IPS-18a (cell line): ENCODE measurements around the gene ZBTB26.

ENCODE experiments used
- H3K27ac ChIP-seq: one replicate; pipeline ENCODE4 v1.5.1; 2013; ENCODE audit warnings: low read length
- H3K27me3 ChIP-seq: one replicate; pipeline ENCODE4 v1.6.1; 2013; ENCODE audit warnings: mild to moderate bottlenecking, low read length; ENCODE audit not compliant: control insufficient read depth, insufficient read depth
- H3K36me3 ChIP-seq: one replicate; pipeline ENCODE4 v1.6.1; 2013; ENCODE audit warnings: low read depth, low read length; ENCODE audit not compliant: control insufficient read depth
- H3K4me1 ChIP-seq: one replicate; pipeline ENCODE4 v1.6.1; 2013; ENCODE audit warnings: low read depth, low read length; ENCODE audit not compliant: control insufficient read depth
- H3K4me3 ChIP-seq: one replicate; pipeline ENCODE4 v1.5.1; 2013; ENCODE audit warnings: low read length
- H3K9ac ChIP-seq: one replicate; pipeline ENCODE4 v1.6.1; 2013; ENCODE audit warnings: mild to moderate bottlenecking, low read length, moderate library complexity
- H3K9me3 ChIP-seq: one replicate; pipeline ENCODE4 v1.6.1; 2013; ENCODE audit warnings: low read depth, low read length; ENCODE audit not compliant: control insufficient read depth

ZBTB26 gene

GRCh38 chr9:122944960-122945888 is 13.9 kb upstream of the ZBTB26 start:
- Histone ChIP-seq H3K4me3 (no peak overlapping the region), H3K9ac (no peak overlapping the region), H3K36me3 (no peaks in the 10 kb centered on the region), H3K9me3 (no peaks in the 10 kb centered on the region), H3K4me1 (peaks cover 22% of the 10 kb centered on the region), H3K27ac (peak overlapping the region; percentile 31), H3K27me3 (no peaks in the 10 kb centered on the region)

- Histone ChIP-seq H3K4me1 (peaks cover 9% of the 10 kb centered on the region), H3K27me3 (no peaks in the 10 kb centered on the region), H3K9me3 (no peaks in the 10 kb centered on the region), H3K9ac (peak overlapping the region; percentile 92), H3K36me3 (peaks cover 12% of the 10 kb centered on the region), H3K27ac (peak overlapping the region; percentile 72), H3K4me3 (peak overlapping the region; percentile 97)
Measured at GRCh38 chr9:122941582-122942234, 10.4 kb upstream of the ZBTB26 start.

- peaks cover 5% of the 10 kb centered on the region for H3K4me1 ChIP-seq
- peak within 1 kb of the TSS; percentile 97 for H3K4me3 ChIP-seq
- H3K27me3 ChIP-seq = no peaks in the 10 kb centered on the region
- H3K9ac ChIP-seq = peak within 1 kb of the TSS; percentile 92
- H3K9me3 ChIP-seq = no peaks in the 10 kb centered on the region
- peaks cover 18% of the 10 kb centered on the region for H3K36me3 ChIP-seq
- peak within 1 kb of the TSS; percentile 72 for H3K27ac ChIP-seq
Measured at GRCh38 chr9:122940749-122941581, 9.7 kb upstream of the ZBTB26 start, which contains the start of gene RABGAP1. TSS of gene RABGAP1 (plus strand) at chr9:122941020. CDS start at chr9:122957060, 16,040 bp downstream.

- Histone ChIP-seq H3K27ac (peak overlapping the region; percentile 22), H3K4me1 (peaks cover 3% of the 10 kb centered on the region), H3K9ac (peak overlapping the region; percentile 59), H3K4me3 (peak overlapping the region; percentile 46), H3K27me3 (no peaks in the 10 kb centered on the region), H3K9me3 (no peaks in the 10 kb centered on the region), H3K36me3 (peaks cover 18% of the 10 kb centered on the region)
Measured at GRCh38 chr9:122940454-122940748, 9.1 kb upstream of the ZBTB26 start.

GRCh38 chr9:122939601-122940000 is 8.3 kb upstream of the ZBTB26 start:
- H3K27me3 ChIP-seq = no peaks in the 10 kb centered on the region
- peaks cover 18% of the 10 kb centered on the region for H3K36me3 ChIP-seq
- no peak overlapping the region for H3K27ac ChIP-seq
- H3K9me3 ChIP-seq = no peaks in the 10 kb centered on the region
- no peak overlapping the region for H3K4me3 ChIP-seq
- H3K9ac ChIP-seq = no peak overlapping the region
- H3K4me1 ChIP-seq = no peaks in the 10 kb centered on the region

- Histone ChIP-seq H3K4me3 (no peak overlapping the region), H3K9ac (no peak overlapping the region), H3K4me1 (no peaks in the 10 kb centered on the region), H3K27me3 (no peaks in the 10 kb centered on the region), H3K36me3 (peaks cover 18% of the 10 kb centered on the region), H3K9me3 (no peaks in the 10 kb centered on the region), H3K27ac (no peak overlapping the region)
Measured at GRCh38 chr9:122936883-122937282, 5.6 kb upstream of the ZBTB26 start.

GRCh38 chr9:122936464-122936863 is 5.2 kb upstream of the ZBTB26 start:
- Histone ChIP-seq H3K36me3 (peaks cover 18% of the 10 kb centered on the region), H3K9me3 (no peaks in the 10 kb centered on the region), H3K9ac (no peak overlapping the region), H3K4me1 (no peaks in the 10 kb centered on the region), H3K4me3 (no peak overlapping the region), H3K27ac (no peak overlapping the region), H3K27me3 (no peaks in the 10 kb centered on the region)

GRCh38 chr9:122930541-122931225 is 629 bp downstream of the ZBTB26 start:
- Histone ChIP-seq H3K36me3 (peaks cover 6% of the 10 kb centered on the region), H3K27ac (peak overlapping the region; percentile 52), H3K9ac (peak overlapping the region; percentile 87), H3K9me3 (no peaks in the 10 kb centered on the region), H3K4me1 (peaks cover 8% of the 10 kb centered on the region), H3K27me3 (no peaks in the 10 kb centered on the region), H3K4me3 (peak overlapping the region; percentile 91)

- Histone ChIP-seq H3K9me3 (no peaks in the 10 kb centered on the region), H3K9ac (no peak overlapping the region), H3K27me3 (no peaks in the 10 kb centered on the region), H3K36me3 (peaks cover 6% of the 10 kb centered on the region), H3K27ac (no peak overlapping the region), H3K4me3 (peak overlapping the region; percentile 91), H3K4me1 (peaks cover 8% of the 10 kb centered on the region)
Measured at GRCh38 chr9:122929796-122930354, 1.4 kb downstream of the ZBTB26 start.

GRCh38 chr9:122923947-122924346 is 7.4 kb downstream of the ZBTB26 start:
- H3K27me3 ChIP-seq = no peaks in the 10 kb centered on the region
- H3K4me3 ChIP-seq = no peak overlapping the region
- peaks cover 13% of the 10 kb centered on the region for H3K4me1 ChIP-seq
- H3K9ac ChIP-seq = no peak overlapping the region
- H3K36me3 ChIP-seq = peaks cover 11% of the 10 kb centered on the region
- H3K9me3 ChIP-seq = no peaks in the 10 kb centered on the region
- no peak overlapping the region for H3K27ac ChIP-seq
